HG03025 (cell line): ENCODE measurements around the gene LTK.

Source experiments
- ATAC-seq: cut with Tn5 transposase; IDR thresholded peaks from one replicate; pipeline ENCODE4 v1.9.1; 2021; ENCODE audit warnings: mild to moderate bottlenecking, moderate library complexity; ENCODE audit not compliant: unreplicated experiment, low FRiP score

LTK gene

GRCh38 chr15:41499109-41499851, 14.3 kb downstream of the LTK start:
- ATAC-seq = no peak

GRCh38 chr15:41498657-41499056, 15.0 kb downstream of the LTK start:
- ATAC-seq = no peak

GRCh38 chr15:41495736-41496599, 17.7 kb downstream of the LTK start:
- no peak for ATAC-seq

GRCh38 chr15:41494922-41495735, 18.5 kb downstream of the LTK start:
- ATAC-seq = no peak

- ATAC-seq = peak; percentile 10
Observed at GRCh38 chr15:41494190-41494921, 19.3 kb downstream of the LTK start.

GRCh38 chr15:41493902-41494189, 19.8 kb downstream of the LTK start:
- no peak for ATAC-seq

GRCh38 chr15:41493205-41493901, 20.3 kb downstream of the LTK start, which contains the start of gene ITPKA:
ITPKA (plus strand) TSS chr15:41493874; CDS start chr15:41493928, 54 bp downstream.
- peak; percentile 65 for ATAC-seq

GRCh38 chr15:41492597-41493204, 20.9 kb downstream of the LTK start:
- ATAC-seq = no peak

GRCh38 chr15:41491889-41492288, 21.7 kb downstream of the LTK start:
- no peak for ATAC-seq

GRCh38 chr15:41490355-41490754, 23.3 kb downstream of the LTK start:
- no peak for ATAC-seq

- ATAC-seq = no peak
Observed at GRCh38 chr15:41489641-41490040, 24.0 kb downstream of the LTK start.

GRCh38 chr15:41487802-41488201, 25.8 kb downstream of the LTK start:
- no peak for ATAC-seq

- no peak for ATAC-seq
Observed at GRCh38 chr15:41487381-41487780, 26.2 kb downstream of the LTK start.

GRCh38 chr15:41486286-41486685, 27.3 kb downstream of the LTK start:
- no peak for ATAC-seq

- ATAC-seq = no peak
Observed at GRCh38 chr15:41484937-41485625, 28.5 kb downstream of the LTK start.

GRCh38 chr15:41483519-41483918, 30.1 kb downstream of the LTK start:
- no peak for ATAC-seq

GRCh38 chr15:41483115-41483514, 30.5 kb downstream of the LTK start:
- ATAC-seq = peak; percentile 51

- ATAC-seq = no peak
Observed at GRCh38 chr15:41482110-41482877, 31.3 kb downstream of the LTK start.
